ENCODE data around the gene DUSP9. TPM values are rescaled to one million over a fixed set of nuclear protein-coding genes. Genes with fewer than 3 reads are reported as not detected.

The DUSP9 gene
- total RNA-seq, 1 donor from 2014 or later: 1.3 TPM

DNA sequence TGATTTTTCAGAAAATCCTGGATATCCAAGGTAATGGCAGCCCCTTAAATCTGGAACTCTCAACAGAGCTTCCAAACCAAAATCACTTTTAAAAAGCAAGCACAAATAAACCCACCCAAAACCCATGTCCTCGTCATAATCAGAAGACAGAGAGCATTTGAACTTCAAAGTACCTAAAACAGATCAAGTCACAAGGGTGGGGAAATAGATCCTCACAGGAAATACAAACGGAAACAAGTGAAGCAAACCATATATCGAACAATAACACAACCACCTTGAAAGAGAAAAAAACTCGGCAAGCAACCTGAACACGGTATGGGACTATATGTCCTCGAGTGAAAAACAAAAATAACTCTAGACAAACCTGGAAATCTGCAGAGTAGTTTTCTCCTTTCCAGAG lies 32.2 kb upstream of the DUSP9 start:
- FAIRE-seq (no peak), DNase-seq (ENCODE audit: low read depth) (no peak)
- H3K27me3 ChIP-seq (ENCODE audit: control insufficient read depth, insufficient read depth, low read length): no peaks in the 10 kb centered on the region
- TF ChIP-seq, protein P1, sequence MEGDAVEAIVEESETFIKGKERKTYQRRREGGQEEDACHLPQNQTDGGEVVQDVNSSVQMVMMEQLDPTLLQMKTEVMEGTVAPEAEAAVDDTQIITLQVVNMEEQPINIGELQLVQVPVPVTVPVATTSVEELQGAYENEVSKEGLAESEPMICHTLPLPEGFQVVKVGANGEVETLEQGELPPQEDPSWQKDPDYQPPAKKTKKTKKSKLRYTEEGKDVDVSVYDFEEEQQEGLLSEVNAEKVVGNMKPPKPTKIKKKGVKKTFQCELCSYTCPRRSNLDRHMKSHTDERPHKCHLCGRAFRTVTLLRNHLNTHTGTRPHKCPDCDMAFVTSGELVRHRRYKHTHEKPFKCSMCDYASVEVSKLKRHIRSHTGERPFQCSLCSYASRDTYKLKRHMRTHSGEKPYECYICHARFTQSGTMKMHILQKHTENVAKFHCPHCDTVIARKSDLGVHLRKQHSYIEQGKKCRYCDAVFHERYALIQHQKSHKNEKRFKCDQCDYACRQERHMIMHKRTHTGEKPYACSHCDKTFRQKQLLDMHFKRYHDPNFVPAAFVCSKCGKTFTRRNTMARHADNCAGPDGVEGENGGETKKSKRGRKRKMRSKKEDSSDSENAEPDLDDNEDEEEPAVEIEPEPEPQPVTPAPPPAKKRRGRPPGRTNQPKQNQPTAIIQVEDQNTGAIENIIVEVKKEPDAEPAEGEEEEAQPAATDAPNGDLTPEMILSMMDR (IDR thresholded peaks at IDR 0.05; ENCODE audit: insufficient read depth, low read length, severe bottlenecking): no peak
- no peaks in the 10 kb centered on the region for H3K36me3 ChIP-seq (ENCODE audit: control insufficient read depth, insufficient read depth, low read length)
- H3K4me3 ChIP-seq (ENCODE audit: low read depth, low read length): no peak overlapping the region

DNA sequence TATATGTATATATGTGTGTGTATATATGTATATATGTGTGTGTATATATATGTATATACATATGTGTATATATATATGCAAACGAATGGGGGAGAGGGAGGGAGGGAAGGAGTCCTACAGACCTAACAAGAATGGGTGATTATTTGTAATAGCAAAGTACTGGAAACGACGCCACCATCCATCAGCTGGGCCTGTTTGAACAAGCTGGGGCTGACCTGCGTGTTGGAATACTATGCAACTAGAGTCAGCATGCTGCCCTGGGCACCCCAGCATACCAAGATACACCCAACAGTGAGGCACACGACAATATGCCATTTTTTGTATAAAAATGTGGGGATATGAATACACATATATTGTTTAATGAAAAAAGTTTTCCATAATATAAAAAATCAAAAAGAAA lies 26.4 kb upstream of the DUSP9 start:
- Histone ChIP-seq H3K36me3 (ENCODE audit: control insufficient read depth, insufficient read depth, low read length) (no peaks in the 10 kb centered on the region), H3K4me3 (ENCODE audit: low read depth, low read length) (no peak overlapping the region), H3K27me3 (ENCODE audit: control insufficient read depth, insufficient read depth, low read length) (no peaks in the 10 kb centered on the region)
- FAIRE-seq: no peak
- peak; percentile 75 for DNase-seq (ENCODE audit: low read depth)
- TF ChIP-seq, protein P1 (IDR thresholded peaks at IDR 0.05; ENCODE audit: insufficient read depth, low read length, severe bottlenecking): no peak

DNA sequence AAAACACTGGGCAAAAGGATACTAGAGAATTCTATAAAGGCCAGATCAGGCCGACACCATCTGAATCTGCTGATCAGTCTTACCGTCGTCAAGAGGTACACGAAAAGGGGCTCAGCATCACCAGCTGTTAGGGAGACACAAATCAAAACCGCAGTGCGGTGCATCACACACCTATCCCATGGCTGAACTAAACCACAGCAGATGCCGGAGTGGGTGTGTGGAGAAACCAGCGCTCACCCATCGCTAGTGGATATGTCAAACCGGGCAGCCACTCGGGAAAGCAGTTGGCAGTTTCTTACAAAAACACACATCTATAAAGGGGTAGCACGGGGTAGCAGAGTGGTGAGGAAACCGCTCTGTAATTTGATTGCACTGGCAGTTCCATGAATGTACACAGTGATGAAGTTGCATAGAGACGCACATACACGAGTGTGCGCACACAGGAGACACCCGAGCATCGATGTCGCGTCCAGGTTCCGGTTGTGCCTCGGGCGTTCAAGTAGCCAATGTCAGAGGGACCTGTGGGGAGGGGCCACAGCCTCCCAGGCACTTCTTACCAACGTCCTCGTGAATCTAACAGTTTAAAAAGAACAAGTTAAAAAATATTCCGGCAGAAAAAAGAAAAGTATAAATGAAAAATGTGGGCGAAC lies 24.9 kb upstream of the DUSP9 start:
- TF ChIP-seq, protein P1 (IDR thresholded peaks at IDR 0.05; ENCODE audit: insufficient read depth, low read length, severe bottlenecking): no peak
- FAIRE-seq (no peak), DNase-seq (ENCODE audit: low read depth) (no peak)
- H3K4me3 ChIP-seq (ENCODE audit: low read depth, low read length): no peak overlapping the region
- H3K27me3 ChIP-seq (ENCODE audit: control insufficient read depth, insufficient read depth, low read length): no peaks in the 10 kb centered on the region
- H3K36me3 ChIP-seq (ENCODE audit: control insufficient read depth, insufficient read depth, low read length): no peaks in the 10 kb centered on the region

DNA sequence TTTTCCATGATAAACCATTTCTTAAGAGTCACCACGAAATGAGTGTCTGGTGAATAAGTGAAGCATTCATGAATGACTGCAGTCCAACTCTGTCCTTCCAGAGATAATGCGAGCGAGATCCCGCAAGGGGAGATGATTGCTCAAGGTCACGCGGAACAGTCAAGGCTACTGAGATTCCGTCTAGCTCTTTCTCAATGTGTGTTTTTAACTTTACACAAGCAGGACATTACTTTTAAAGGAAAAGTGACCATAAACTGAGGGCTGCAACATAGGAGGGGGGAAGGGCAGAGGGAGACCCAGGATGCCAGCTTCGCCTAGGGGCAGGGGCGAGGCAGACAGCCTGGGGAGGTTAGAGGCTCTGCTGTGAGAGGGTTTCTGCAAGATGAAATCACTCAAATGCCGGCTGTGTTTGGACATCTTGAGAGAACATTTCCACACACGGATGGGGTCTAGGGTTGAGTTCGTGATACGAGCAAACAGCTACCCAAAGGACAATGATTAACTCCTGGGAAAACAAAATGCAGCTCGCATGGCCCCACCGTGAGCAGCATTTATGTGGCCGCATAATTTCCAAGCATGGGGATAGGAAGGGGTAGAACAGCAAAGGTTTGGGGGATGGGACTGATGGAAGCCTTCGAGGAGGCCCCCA lies 24.2 kb upstream of the DUSP9 start:
- no peaks in the 10 kb centered on the region for H3K27me3 ChIP-seq (ENCODE audit: control insufficient read depth, insufficient read depth, low read length)
- TF ChIP-seq, protein P1 (IDR thresholded peaks at IDR 0.05; ENCODE audit: insufficient read depth, low read length, severe bottlenecking): no peak
- FAIRE-seq (no peak), DNase-seq (ENCODE audit: low read depth) (no peak)
- no peak overlapping the region for H3K4me3 ChIP-seq (ENCODE audit: low read depth, low read length)
- no peaks in the 10 kb centered on the region for H3K36me3 ChIP-seq (ENCODE audit: control insufficient read depth, insufficient read depth, low read length)

DNA sequence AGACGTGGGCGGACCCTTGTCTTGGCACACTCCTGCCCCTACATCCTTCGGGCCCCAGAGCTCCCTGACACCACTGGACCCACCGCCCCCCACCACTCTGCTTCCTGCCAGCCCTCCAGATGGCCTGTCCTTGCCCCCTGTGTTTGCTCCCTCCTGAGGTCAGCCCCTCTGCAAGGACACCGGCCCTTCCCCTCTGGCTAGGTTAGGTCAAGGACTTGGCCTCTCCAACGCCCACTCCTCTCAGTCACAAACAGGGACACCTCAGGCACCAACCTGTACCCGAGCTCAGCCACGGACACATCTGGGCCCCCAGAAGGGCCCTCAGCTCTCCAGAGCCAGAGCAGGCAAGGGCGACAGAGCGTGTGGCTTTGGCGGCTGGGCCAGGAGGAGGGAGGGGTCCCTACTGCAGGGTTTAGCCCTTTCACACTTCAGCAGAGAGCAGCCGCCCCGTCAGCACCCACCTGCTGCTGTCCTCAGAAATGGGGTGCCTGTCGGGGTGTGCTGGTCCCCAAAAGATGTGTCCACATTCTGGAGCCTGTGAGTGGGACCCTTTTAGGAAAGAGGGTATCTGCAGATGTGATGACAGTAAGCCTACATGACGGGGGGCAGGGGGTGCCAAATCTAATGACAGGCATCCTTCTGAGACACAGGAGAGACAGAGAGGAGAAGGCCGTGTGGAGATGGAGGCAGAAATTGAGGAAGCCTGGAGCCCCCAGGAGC lies 23.5 kb upstream of the DUSP9 start:
- DNase-seq (ENCODE audit: low read depth) (no peak), FAIRE-seq (no peak)
- H3K4me3 ChIP-seq (ENCODE audit: low read depth, low read length): no peak overlapping the region
- no peaks in the 10 kb centered on the region for H3K36me3 ChIP-seq (ENCODE audit: control insufficient read depth, insufficient read depth, low read length)
- TF ChIP-seq, protein P1 (IDR thresholded peaks at IDR 0.05; ENCODE audit: insufficient read depth, low read length, severe bottlenecking): no peak
- H3K27me3 ChIP-seq (ENCODE audit: control insufficient read depth, insufficient read depth, low read length): no peaks in the 10 kb centered on the region
